ENCODE results near the gene EEIG1. TPM values are rescaled to one million over a fixed set of nuclear protein-coding genes. Genes with fewer than 3 reads are reported as not detected.

The EEIG1 gene
- total RNA-seq, 1 donor from 2014 or later = 27.3 TPM

DNA sequence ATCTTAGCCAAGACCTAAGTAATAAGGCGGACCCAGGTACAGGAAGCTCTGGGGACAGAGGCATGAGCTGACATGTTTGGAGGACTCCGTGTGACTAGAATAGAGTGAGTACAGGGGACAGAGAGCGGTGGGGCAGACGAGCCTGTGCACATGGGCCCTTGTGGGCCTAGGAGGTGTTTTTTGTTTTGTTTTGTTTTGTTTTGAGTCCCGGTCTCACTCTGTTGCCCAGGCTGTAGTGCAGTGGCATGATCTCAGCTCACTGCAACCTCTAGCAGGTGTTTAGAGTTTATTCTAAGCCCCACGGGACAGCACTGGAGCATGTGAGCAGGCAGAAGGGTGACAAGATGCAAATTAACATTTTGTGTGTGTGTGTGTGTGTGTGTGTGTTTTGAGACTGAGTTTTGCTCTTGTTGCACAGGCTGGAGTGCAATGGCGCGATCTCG, 3.1 kb upstream of the EEIG1 start:
- TF ChIP-seq, protein P1, sequence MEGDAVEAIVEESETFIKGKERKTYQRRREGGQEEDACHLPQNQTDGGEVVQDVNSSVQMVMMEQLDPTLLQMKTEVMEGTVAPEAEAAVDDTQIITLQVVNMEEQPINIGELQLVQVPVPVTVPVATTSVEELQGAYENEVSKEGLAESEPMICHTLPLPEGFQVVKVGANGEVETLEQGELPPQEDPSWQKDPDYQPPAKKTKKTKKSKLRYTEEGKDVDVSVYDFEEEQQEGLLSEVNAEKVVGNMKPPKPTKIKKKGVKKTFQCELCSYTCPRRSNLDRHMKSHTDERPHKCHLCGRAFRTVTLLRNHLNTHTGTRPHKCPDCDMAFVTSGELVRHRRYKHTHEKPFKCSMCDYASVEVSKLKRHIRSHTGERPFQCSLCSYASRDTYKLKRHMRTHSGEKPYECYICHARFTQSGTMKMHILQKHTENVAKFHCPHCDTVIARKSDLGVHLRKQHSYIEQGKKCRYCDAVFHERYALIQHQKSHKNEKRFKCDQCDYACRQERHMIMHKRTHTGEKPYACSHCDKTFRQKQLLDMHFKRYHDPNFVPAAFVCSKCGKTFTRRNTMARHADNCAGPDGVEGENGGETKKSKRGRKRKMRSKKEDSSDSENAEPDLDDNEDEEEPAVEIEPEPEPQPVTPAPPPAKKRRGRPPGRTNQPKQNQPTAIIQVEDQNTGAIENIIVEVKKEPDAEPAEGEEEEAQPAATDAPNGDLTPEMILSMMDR (IDR thresholded peaks at IDR 0.05; ENCODE audit: unreplicated experiment) = no peak
- no peak for DNase-seq (ENCODE audit: low spot score)
- H3K36me3 Mint-ChIP-seq (ENCODE audit: low read depth, unreplicated experiment) = no peaks in the 10 kb centered on the region
- no peak overlapping the region for H3K27ac Mint-ChIP-seq (ENCODE audit: unreplicated experiment)
- peaks cover 18% of the 10 kb centered on the region for H3K4me1 Mint-ChIP-seq (ENCODE audit: unreplicated experiment)
- peaks cover 5% of the 10 kb centered on the region for H3K27me3 Mint-ChIP-seq (ENCODE audit: unreplicated experiment)
- no peak overlapping the region for H3K4me3 Mint-ChIP-seq (ENCODE audit: unreplicated experiment)
- H3K9me3 Mint-ChIP-seq (ENCODE audit: unreplicated experiment) = no peaks in the 10 kb centered on the region

DNA sequence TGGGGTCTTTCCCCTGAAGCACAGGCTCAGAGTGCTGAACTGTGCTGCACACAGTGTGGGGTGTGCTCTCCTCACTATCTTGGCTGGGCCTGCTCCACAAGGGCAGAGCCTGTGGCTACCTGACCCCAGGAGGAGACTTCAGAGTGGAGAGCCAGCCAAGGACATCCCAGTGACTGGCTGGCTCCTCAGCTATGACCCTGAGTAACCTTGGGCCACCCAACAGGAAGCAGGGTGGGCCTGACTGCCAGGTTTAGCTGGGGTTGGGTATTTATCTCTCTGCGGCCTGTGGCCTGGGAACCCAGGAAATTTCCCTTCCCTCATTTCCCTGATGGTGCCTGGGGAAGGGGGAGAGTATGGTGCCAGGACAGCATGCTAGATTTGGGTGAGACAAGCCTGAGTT, 2.1 kb upstream of the EEIG1 start:
- no peaks in the 10 kb centered on the region for H3K9me3 Mint-ChIP-seq (ENCODE audit: unreplicated experiment)
- H3K27ac Mint-ChIP-seq (ENCODE audit: unreplicated experiment) = no peak overlapping the region
- TF ChIP-seq, protein P1 (IDR thresholded peaks at IDR 0.05; ENCODE audit: unreplicated experiment) = no peak
- peaks cover 5% of the 10 kb centered on the region for H3K27me3 Mint-ChIP-seq (ENCODE audit: unreplicated experiment)
- peaks cover 19% of the 10 kb centered on the region for H3K4me1 Mint-ChIP-seq (ENCODE audit: unreplicated experiment)
- no peaks in the 10 kb centered on the region for H3K36me3 Mint-ChIP-seq (ENCODE audit: low read depth, unreplicated experiment)
- H3K4me3 Mint-ChIP-seq (ENCODE audit: unreplicated experiment) = no peak overlapping the region
- no peak for DNase-seq (ENCODE audit: low spot score)

DNA sequence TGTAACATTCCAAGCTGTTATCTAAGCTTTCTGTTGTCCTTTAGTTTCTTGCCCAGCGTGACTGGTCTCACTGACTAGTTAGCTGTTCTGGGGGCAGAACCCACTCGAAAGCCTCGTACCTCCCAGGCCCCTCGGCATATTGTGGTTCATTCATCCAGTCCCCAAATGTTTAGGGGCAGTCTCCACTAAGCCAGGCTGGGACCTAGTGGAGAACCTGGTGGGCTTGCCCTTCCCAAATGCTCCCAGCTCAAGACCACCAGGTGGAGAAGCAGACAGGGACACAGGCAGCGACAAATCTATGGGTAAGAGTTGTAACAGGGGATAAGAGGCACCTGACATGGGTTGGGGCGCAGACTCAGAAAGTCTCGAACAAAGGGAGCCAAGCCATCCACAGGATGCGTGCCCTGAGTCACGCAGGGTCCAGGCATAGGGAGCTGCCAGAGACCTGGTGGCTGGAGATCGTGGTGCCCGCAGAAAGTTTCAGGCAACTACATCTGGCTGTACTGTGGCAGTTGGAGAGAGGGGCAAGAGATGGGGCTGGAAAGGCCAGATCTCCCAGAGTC, 851 bp upstream of the EEIG1 start:
- no peaks in the 10 kb centered on the region for H3K9me3 Mint-ChIP-seq (ENCODE audit: unreplicated experiment)
- no peak for DNase-seq (ENCODE audit: low spot score)

DNA sequence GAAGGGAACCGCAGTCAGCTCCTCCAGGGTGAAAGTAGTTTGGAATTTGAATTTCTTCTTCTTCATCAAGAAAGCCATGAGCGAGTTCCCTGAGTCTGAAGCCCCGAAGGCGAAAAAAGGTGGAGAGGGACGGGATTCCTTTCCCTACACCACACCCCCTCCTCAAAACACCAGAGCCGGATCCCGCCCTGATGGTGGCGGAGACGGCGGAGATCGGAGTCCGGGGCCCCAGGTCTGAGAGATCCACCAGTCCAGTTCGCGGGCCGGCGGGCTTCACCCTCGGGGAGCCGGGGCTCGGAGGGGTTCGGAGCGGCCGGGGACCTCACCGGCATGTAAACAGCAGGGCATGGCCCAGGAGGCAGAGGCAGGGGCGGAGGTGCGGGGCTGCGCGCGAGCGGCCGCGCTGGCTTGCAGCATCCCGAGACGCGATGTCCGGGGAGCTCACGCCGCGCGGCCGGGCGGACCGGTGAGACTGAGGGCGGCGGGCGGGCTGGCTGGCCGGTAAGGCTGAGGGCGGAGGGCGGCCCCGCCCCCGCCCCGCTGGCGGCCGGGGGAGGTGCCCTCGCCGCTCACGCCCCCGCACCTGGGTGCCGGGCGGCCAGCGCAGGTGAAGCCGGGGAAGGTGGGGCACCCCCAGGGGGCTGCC, 606 bp downstream of the EEIG1 start:
- Mint-ChIP-seq H3K4me3 (ENCODE audit: unreplicated experiment) (peak overlapping the region; percentile 94), H3K27ac (ENCODE audit: unreplicated experiment) (peak overlapping the region; percentile 18), H3K36me3 (ENCODE audit: low read depth, unreplicated experiment) (no peaks in the 10 kb centered on the region), H3K9me3 (ENCODE audit: unreplicated experiment) (no peaks in the 10 kb centered on the region), H3K27me3 (ENCODE audit: unreplicated experiment) (peaks cover 9% of the 10 kb centered on the region), H3K4me1 (ENCODE audit: unreplicated experiment) (peaks cover 19% of the 10 kb centered on the region)
- TF ChIP-seq, protein P1 (IDR thresholded peaks at IDR 0.05; ENCODE audit: unreplicated experiment) = no peak
- DNase-seq (ENCODE audit: low spot score) = peak; percentile 36

More for the DNA sequence above, 851 bp upstream of the EEIG1 start:
- Mint-ChIP-seq H3K36me3 (ENCODE audit: low read depth, unreplicated experiment) (no peaks in the 10 kb centered on the region), H3K4me3 (ENCODE audit: unreplicated experiment) (peak overlapping the region; percentile 88), H3K4me1 (ENCODE audit: unreplicated experiment) (peaks cover 19% of the 10 kb centered on the region), H3K27me3 (ENCODE audit: unreplicated experiment) (peaks cover 5% of the 10 kb centered on the region), H3K27ac (ENCODE audit: unreplicated experiment) (peak overlapping the region; percentile 45)
- TF ChIP-seq, protein P1 (IDR thresholded peaks at IDR 0.05; ENCODE audit: unreplicated experiment) = no peak
